Activated T-helper 1 cell treated with Interleukin-2 at 50 U/mL for 16 hours (primary cell): ENCODE measurements around the gene MRFAP1L1.
"Not testable (repeated sequence)": the region's sequence is repeated elsewhere in the genome, so short reads cannot be mapped to it uniquely, and the experiment has no call there.

Source experiments
- DNase-seq: peaks from one replicate; pipeline ENCODE4 v3.0.0-alpha.2; 2020; ENCODE audit warnings: low read depth

MRFAP1L1 gene

DNA sequence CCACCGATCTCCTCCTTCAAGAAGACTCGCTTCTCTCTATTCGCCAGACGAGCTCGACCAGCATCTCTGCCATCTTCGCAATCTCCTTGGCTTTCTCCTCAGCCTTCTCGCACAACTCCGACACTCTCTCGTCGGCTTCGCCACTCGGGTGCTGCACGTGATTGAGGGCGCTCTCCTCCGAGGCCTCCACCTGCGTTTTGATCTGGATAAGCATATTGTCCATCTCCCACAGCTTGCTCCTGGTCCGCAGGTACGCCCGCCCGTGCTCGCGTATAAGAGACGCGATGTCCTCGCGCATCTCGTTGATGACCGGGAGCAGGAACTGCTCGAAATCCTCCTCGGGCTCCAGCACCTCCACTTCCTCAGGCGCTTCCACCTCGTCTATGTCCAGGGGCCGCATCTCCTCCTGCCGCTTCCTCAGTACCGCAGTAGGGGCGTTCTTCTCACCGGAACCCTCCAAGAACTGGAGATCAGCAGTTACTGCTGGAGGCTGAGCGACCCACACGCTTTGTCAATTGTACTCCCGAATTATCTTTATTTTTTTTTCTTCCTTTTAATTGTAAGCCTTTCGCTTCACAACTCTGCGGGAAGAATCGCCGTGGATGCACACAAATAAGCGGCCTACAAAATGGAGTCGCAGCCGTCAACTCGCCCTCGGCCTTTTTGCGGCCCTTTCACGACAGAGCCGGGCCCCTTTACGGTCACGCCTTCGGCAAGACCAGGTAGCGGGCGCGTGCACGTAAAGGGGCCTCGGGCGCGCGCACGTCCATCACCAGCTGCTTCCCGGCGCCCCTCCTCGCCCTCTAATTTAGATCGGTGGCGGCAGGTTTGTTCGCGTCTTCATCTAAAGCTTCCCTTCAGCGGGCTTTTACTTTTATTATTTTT lies at the start of gene MRFAP1L1:
Gene MRFAP1L1, minus strand, starts transcription at position 636 of the 885 bp plus-strand sequence. Its CDS starts 236 bp downstream, at position 400.
- peak; percentile 95 for DNase-seq

DNA sequence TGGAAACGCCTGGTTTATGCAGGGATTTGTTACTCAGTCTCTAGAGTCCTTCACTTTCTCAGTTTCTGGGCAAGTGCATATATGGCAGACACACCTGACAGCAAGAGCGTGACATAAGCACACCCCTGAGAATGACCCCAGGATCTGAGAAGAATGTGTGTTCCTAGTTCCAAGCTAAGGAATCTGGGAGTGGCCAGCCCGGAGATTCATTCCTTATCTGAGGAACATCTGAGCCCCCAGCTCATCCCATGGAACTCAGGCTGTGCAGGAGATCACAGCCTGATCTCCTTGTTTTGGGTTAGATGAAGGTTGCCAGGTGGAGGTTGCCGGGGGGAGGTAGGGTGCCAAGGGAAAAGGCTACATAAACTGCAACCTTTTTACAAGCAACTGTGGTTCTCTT lies 49.1 kb upstream of the MRFAP1L1 start:
- DNase-seq, result no peak

DNA sequence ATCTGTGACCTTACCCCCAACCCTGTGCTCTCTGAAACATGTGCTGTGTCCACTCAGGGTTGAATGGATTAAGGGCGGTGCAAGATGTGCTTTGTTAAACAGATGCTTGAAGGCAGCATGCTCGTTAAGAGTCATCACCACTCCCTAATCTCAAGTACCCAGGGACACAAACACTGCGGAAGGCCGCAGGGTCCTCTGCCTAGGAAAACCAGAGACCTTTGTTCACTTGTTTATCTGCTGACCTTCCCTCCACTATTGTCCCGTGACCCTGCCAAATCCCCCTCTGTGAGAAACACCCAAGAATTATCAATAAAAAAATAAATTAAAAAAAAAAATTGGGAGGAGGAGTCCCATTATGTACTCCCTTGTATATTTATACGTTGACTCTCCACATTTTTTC lies 46.7 kb upstream of the MRFAP1L1 start:
- not testable (repeated sequence) for DNase-seq

DNA sequence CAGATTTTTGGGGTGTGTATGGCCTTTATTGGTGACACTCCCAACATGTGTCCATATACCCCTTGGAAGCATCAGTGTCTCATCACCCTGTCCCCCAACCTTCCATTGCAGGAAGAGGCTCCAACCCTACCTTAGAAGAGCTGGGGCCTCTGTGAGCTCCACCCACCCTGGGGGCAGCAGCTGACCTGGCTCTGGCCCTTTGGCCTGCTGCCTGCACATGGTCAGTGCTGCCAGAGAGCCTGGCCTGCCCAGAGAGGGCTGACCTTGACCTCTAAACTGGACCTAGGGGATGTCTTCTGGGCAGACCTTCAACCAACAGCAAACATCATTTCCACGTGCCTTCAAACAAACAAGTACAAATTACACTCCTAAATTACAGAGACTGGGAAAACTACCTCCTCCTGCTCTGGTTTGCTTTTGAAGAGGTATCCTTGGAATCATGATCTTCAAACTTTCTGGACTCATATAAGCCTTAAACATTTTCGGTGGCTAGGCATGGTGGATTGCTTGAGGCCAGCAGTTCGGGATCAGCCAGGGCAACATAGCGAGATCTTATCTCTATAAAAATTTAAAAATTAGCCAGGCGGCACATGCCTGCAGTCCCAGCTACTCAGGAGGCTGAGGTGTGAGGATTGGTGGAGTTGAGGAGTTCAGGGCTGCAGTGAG lies 45.6 kb upstream of the MRFAP1L1 start:
- DNase-seq, result no peak

GRCh38 chr4:6754481-6755087 lies 44.9 kb upstream of the MRFAP1L1 start:
- DNase-seq, result no peak

- DNase-seq, result no peak
Observed at GRCh38 chr4:6753891-6754290, 44.2 kb upstream of the MRFAP1L1 start.

- DNase-seq, result no peak
Observed at GRCh38 chr4:6753103-6753560, 43.5 kb upstream of the MRFAP1L1 start.

- no peak for DNase-seq
Observed at GRCh38 chr4:6752486-6752829, 42.8 kb upstream of the MRFAP1L1 start.

DNA sequence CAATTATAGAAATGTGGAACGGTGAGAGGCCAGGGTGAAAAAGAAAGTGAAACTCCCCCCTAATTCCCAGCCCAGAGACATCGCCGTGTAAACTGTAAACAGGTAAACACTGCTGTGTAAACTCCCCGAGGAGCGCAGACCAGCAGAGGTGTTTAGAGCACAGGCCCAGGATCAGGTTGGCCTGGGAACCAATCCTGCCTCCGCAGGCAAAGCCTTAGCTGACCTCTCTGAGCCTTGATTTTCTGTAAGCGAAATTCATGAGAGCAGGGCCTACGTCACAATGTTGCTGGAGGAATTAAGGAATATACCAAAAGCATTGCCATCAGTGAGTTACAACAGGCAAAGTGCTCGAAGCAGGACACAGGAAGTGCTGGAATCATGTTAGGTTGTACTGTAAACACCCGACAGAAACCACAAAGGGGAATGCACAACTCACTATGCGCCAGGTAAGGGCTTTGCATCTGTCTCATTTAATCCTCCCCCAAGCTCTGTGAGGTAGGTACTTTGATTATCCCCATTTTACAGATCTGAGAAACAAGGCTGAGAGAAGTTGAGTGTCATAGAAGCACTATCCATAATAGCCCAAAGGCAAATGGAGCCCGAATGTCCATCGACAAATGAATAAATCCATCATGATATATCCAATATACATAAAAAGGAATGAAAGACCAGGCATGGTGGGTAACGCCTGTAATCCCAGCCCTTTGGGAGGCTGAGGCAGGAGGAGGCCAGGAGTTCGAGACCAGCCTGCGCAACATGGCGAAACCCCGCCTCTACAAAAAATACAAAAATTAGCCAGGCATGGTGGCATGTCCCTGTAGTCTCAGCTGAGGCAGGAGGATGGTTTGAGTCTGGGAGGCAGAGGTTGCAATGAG lies 42.2 kb upstream of the MRFAP1L1 start:
- DNase-seq, result no peak

- no peak for DNase-seq
Observed at GRCh38 chr4:6750286-6751221, 40.9 kb upstream of the MRFAP1L1 start.

DNA sequence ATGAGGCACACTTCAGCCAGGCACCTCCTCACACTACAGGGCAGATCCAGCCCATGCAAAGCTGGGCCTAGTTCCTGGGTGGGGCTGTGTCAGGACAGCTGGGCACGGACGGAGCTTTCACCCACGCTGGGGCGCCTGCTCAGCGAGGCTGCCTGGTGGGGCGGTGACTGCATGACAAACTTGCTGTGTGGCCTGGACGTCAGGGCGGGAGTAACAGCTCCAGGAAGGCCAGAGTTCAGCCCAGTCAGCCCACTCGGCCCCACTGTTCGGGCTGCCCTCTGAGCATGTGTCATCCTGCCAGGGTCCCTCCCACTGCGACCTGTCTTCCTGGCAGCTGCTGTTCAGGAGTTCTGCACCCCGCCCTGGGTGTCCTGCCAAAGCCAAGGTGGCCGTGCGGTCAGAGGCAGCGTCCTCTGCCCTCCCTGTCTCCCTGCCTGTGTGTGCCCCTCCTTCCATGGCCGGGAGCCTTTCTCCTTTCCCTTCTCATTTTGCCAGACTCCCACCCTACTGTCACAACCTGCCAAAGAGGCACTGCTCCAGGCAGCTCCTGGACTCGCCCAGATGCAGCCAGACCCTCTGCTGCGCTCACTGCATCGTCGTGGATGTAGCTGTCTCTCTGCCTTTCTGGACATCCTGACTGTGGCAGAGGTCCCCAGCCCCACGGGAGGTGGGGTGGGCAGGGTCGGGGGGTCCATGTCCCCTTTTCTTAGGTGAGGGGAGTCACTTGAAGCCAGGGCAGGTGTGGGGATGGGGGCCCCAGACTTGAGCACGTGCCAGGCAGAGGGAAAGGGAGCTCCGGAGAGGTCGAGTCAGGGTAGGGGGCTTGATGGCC lies 39.9 kb upstream of the MRFAP1L1 start:
- DNase-seq, result no peak

GRCh38 chr4:6748286-6748685 lies 38.6 kb upstream of the MRFAP1L1 start:
- DNase-seq, result no peak

DNA sequence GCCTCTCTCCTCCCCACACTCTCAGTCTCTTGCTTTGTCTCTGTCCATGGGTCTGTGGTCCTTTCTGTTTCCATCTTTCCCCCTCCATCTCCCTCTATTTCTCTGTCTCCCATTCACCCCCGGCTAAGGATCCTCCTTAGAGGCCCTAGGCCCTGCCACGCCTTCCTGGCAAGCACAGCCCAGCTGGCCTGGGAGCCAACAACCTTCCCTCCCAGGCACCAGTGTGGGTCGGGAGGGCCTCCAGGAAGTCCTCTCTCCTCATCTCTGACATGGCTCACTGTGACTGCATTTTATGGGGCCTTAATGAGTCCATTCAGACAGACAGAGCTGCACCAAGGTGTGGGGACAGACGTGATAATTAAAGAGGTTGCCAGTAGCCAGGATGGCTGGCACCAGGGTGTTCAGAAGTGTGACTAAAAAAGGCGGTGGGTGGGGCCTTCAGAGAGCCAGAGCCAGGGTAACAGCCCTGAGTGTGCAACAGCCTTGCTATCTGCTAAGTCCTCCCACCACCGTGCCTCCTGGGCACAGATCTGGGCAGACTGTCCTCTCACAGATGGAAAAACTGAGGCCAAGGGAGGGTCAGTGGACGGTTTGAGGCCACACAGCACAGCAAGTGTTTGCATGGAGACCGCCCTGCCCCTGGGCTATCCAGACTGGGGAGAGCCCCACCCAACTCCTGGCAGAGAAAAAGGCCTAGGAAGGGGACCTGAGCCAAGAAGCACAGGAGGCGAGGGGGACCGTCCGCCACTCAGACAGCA lies 37.8 kb upstream of the MRFAP1L1 start:
- DNase-seq, result no peak

- DNase-seq, result no peak
Observed at GRCh38 chr4:6746721-6747293, 37.1 kb upstream of the MRFAP1L1 start.

DNA sequence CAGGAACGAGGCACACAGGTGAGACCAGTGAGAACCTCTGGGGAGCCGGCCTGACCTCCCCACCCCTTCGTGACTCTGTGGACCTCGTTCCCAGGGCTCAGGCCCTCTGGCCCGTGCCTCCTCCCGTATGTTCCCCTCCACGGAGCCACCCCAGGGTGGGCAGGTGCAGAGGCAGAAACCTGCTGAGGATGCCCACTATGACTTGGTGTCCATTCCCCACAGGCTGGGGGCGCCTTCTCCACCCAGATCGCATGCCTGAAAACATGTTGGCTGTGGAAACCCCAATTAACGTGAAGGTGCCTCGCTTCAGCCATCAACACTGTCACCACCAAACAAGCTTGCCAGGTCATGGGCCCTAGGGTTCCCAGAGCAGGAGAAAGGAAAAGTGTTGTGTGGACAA lies 33.3 kb upstream of the MRFAP1L1 start:
- no peak for DNase-seq

- DNase-seq, result no peak
Observed at GRCh38 chr4:6742507-6742906, 32.8 kb upstream of the MRFAP1L1 start.

DNA sequence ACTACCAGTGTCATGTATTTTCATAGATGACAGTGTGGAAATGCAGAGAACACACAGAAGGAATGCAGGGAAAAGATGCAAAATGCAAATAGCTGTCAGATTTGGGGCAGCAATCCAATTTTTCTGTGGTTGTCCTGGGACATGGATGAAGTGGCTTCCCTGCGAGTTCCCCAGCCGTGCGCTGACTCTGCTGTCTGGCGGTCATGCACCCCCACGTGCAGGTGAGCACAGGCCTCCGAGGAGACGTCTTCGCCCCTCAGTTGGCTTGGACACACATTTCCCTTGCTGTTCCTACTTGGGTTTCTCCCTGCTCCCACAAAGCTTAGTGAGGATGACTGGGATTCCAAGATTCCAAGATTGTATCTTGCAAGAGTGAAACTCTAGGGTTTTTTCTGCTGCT lies 30.7 kb upstream of the MRFAP1L1 start:
- DNase-seq, result no peak

DNA sequence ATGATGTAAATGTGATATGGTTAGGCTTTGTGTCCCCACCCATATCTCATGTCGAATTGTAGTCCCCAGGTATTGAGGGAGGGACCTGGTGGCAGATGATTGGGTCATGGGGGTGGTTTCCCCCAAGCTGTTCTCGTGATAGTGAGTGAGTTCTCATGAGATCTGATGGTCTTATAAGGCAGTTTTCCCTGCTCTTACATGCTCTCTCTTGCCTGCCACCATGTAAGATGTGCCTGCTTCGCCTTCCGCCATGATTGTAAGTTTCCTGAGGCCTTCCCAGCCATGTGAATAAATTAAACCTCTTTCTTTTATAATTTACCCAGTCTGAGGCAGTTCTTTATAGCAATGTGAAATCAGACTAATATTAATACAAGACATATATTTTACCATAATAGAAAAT lies 30.3 kb upstream of the MRFAP1L1 start:
- no peak for DNase-seq
